Liver (tissue), 3 donors: ENCODE results near the gene KRTCAP3.

ENCODE experiments used
- CTCF ChIP-seq: fragments of 150-350 bp; IDR thresholded peaks from 2 replicates; pipeline ENCODE4 v1.5.1; 2017; ENCODE audit warnings: improper control_type of control experiment, low read depth, low read length; ENCODE audit not compliant: missing input control
- EGR1 ChIP-seq, 2 donors: IDR thresholded peaks; 2 replicates each; pipeline ENCODE4 v1.6.1; 2016 to 2018; ENCODE audit warnings: antibody characterized with exemption in 2 of 2, low read depth in 2 of 2
- FOXA1 ChIP-seq: IDR thresholded peaks from 2 replicates; pipeline ENCODE4 v1.6.1; 2016; ENCODE audit warnings: antibody characterized with exemption
- GABPA ChIP-seq, 2 donors: IDR thresholded peaks in 1 of 2; conservative IDR thresholded peaks in 1 of 2; 2 replicates each; pipeline ENCODE4 v1.6.1; 2016; ENCODE audit warnings: antibody characterized with exemption in 2 of 2, mild to moderate bottlenecking in 1 of 2, moderate library complexity in 1 of 2
- MAX ChIP-seq: IDR thresholded peaks from 2 replicates; pipeline ENCODE4 v1.6.1; 2016; ENCODE audit warnings: antibody characterized with exemption
- RAD21 ChIP-seq, 2 donors: IDR thresholded peaks; 2 replicates each; pipeline ENCODE4 v1.6.1; 2016; ENCODE audit warnings: antibody characterized with exemption in 2 of 2, mild to moderate bottlenecking in 2 of 2
- REST ChIP-seq: IDR thresholded peaks from 2 replicates; pipeline ENCODE4 v1.6.1; 2016; ENCODE audit warnings: antibody characterized with exemption, mild to moderate bottlenecking
- SP1 ChIP-seq: IDR thresholded peaks from 2 replicates; pipeline ENCODE4 v1.6.1; 2018; ENCODE audit warnings: antibody characterized with exemption, mild to moderate bottlenecking
- TAF1 ChIP-seq: conservative IDR thresholded peaks from 2 replicates; pipeline ENCODE4 v1.6.1; 2016; ENCODE audit warnings: antibody characterized with exemption, mild to moderate bottlenecking
- ZBTB33 ChIP-seq: IDR thresholded peaks from 2 replicates; pipeline ENCODE4 v1.6.1; 2016; ENCODE audit warnings: antibody characterized with exemption
- donor health status: healthy.
- donor health status: healthy.

- no peak for TF ChIP-seq CTCF
- TF ChIP-seq EGR1 (IDR thresholded peaks at IDR 0.05; ENCODE audit: low read depth in 2 of 2), result no peak
- TF ChIP-seq REST, result no peak
- TF ChIP-seq FOXA1, result no peak
- no peak for TF ChIP-seq ZBTB33
- no peak for TF ChIP-seq SP1
- no peak for TF ChIP-seq RAD21 (IDR thresholded peaks at IDR 0.05)
- no peak for TF ChIP-seq TAF1
- TF ChIP-seq GABPA (IDR thresholded peaks at IDR 0.05 in 1 of 2, conservative IDR thresholded peaks at IDR 0.05 in 1 of 2), result no peak
- TF ChIP-seq MAX, result no peak
Measured at GRCh38 chr2:27420996-27421395, 21.2 kb upstream of the KRTCAP3 start.
